ENCODE results near the gene DESI2. TPM values are rescaled to one million over a fixed set of nuclear protein-coding genes. Genes with fewer than 3 reads are reported as not detected.
A peak's percentile ranks its signal among the peaks of the same experiment; 100 is the strongest.

Gene DESI2
- total and polyA plus RNA-seq, 2 donors (not counting 1 experiment from before 2014, with no cell fraction given) = 40.2 to 47.2 TPM

GRCh38 chr1:244651956-244652622, 837 bp upstream of the DESI2 start:
- Histone ChIP-seq H3K4me3 (replicated peaks in 1 of 4; ENCODE audit: control extremely low read depth in 1 of 4, insufficient read depth in 1 of 4, low read depth in 3 of 4, low read length in 4 of 4) (peak overlapping the region; percentile 63 to 83 (median 66)), H3K79me2 (ENCODE audit: control insufficient read depth, insufficient read depth, low read length) (peaks cover 32% of the 10 kb centered on the region), H3K9me3 (ENCODE audit: control insufficient read depth, insufficient read depth, low read depth, low read length) (no peaks in the 10 kb centered on the region), H3K9ac (ENCODE audit: insufficient read depth, low read length) (no peak overlapping the region), H3K4me2 (ENCODE audit: extremely low read depth, insufficient read depth, low read length) (peak overlapping the region; percentile 99), H3K36me3 (ENCODE audit: control insufficient read depth, insufficient read depth, low read length) (no peaks in the 10 kb centered on the region), H4K20me1 (ENCODE audit: control insufficient read depth, extremely low read depth, insufficient read depth, low read length) (no peaks in the 10 kb centered on the region), H2AFZ (ENCODE audit: low read length) (peak overlapping the region; percentile 99), H3K27ac (ENCODE audit: insufficient read depth, low read length) (no peak overlapping the region), H3K27me3 (ENCODE audit: control insufficient read depth, insufficient read depth, low read length) (no peaks in the 10 kb centered on the region), H3K4me1 (ENCODE audit: control insufficient read depth, extremely low read depth, insufficient read depth, low read length) (peaks cover 4% of the 10 kb centered on the region)
- TF ChIP-seq CTCF (conservative IDR thresholded peaks at IDR 0.05 in 1 of 2, IDR thresholded peaks at IDR 0.05 in 1 of 2; ENCODE audit: low read depth in 1 of 2, low read length in 2 of 2) = no peak
- no peak for TF ChIP-seq EZH2 (IDR thresholded peaks at IDR 0.05; ENCODE audit: low read length, missing control alignments)
- peak; percentile 33 to 47 for DNase-seq (ENCODE audit: low read depth in 2 of 2)

- peak overlapping the region; percentile 80 for H3K9ac ChIP-seq (ENCODE audit: insufficient read depth, low read length)
These were observed 647 bp downstream of the DESI2 start for GRCh38 chr1:244653439-244654107.

More at GRCh38 chr1:244653439-244654107, 647 bp downstream of the DESI2 start:
- Histone ChIP-seq H3K9me3 (ENCODE audit: control insufficient read depth, insufficient read depth, low read depth, low read length) (no peaks in the 10 kb centered on the region), H4K20me1 (ENCODE audit: control insufficient read depth, extremely low read depth, insufficient read depth, low read length) (no peaks in the 10 kb centered on the region), H3K27me3 (ENCODE audit: control insufficient read depth, insufficient read depth, low read length) (no peaks in the 10 kb centered on the region), H3K4me1 (ENCODE audit: control insufficient read depth, extremely low read depth, insufficient read depth, low read length) (peaks cover 4% of the 10 kb centered on the region), H3K4me3 (replicated peaks in 1 of 4; ENCODE audit: control extremely low read depth in 1 of 4, insufficient read depth in 1 of 4, low read depth in 3 of 4, low read length in 4 of 4) (peak overlapping the region; percentile 70 to 97 (median 85)), H3K79me2 (ENCODE audit: control insufficient read depth, insufficient read depth, low read length) (peaks cover 45% of the 10 kb centered on the region), H3K36me3 (ENCODE audit: control insufficient read depth, insufficient read depth, low read length) (peaks cover 2% of the 10 kb centered on the region), H3K4me2 (ENCODE audit: extremely low read depth, insufficient read depth, low read length) (peak overlapping the region; percentile 60), H2AFZ (ENCODE audit: low read length) (no peak overlapping the region), H3K27ac (ENCODE audit: insufficient read depth, low read length) (peak overlapping the region; percentile 82)
- peak in 1 of 2 donors; percentile 21 for DNase-seq (ENCODE audit: low read depth in 2 of 2)
- TF ChIP-seq CTCF (conservative IDR thresholded peaks at IDR 0.05 in 1 of 2, IDR thresholded peaks at IDR 0.05 in 1 of 2; ENCODE audit: low read depth in 1 of 2, low read length in 2 of 2) (no peak), EZH2 (IDR thresholded peaks at IDR 0.05; ENCODE audit: low read length, missing control alignments) (no peak)

All from fibroblast of lung (primary cell).